HCT116 (cell line): ENCODE data around the gene ZMAT3. TPM values are rescaled to one million over a fixed set of nuclear protein-coding genes. Genes with fewer than 3 reads are reported as not detected.

Experiments
- ATAC-seq: fragments of 200-7000 bp; cut with Tn5 transposase; 2 replicates; pipeline ENCODE4 v1.9.1; 2020; ENCODE audit warnings: mild to moderate bottlenecking, moderate library complexity
- BruUV-seq: library from RNA; stranded (reverse); fragments of 400-500 nt; replicated peaks from 2 replicates; lab custom pipeline; 2021; lab: Mats Ljungman, UMichigan
- CTCF ChIA-PET: fragments of 300-600 bp; sonication (Branson Sonifier 250); formaldehyde crosslinking; loops from one replicate; lab custom pipeline; 2021; ENCODE audit warnings: antibody characterized with exemption; lab: Charles Lee
- POLR2A ChIA-PET: fragments of 300-600, 350-600 bp; sonication (Branson Sonifier 250); formaldehyde crosslinking; loops from one replicate; lab custom pipeline; 2021; ENCODE audit warnings: antibody characterized with exemption; lab: Charles Lee
- RAD21 ChIA-PET, 2 experiments: fragments of 300-600 bp; sonication (Branson Sonifier 250); formaldehyde crosslinking; loops; one replicate each; lab custom pipeline; 2023; ENCODE audit warnings: low total read pairs in 2 of 2; ENCODE audit not compliant: uncharacterized antibody in 2 of 2, unreplicated experiment in 2 of 2, low non-redundant PET in 1 of 2; lab: Charles Lee
- DNase-seq: peaks from one replicate; pipeline ENCODE4 v3.0.0-alpha.2; 2010; ENCODE audit warnings: low read depth, low spot score
- H2AFZ ChIP-seq: fragments of 200-600 bp; shearing (Covaris generic), sonication (generic); 2 replicates; pipeline ENCODE4 v1.6.1; 2017; ENCODE audit warnings: low read depth, mixed run types, mixed read lengths, antibody characterized with exemption, low read length; ENCODE audit not compliant: poor library complexity, severe bottlenecking
- H3K27ac ChIP-seq: 2 replicates; pipeline ENCODE4 v1.5.1; 2012; ENCODE audit warnings: low read depth, low read length
- H3K27me3 ChIP-seq: fragments of 200-600 bp; sonication (generic); 2 replicates; pipeline ENCODE4 v1.6.1; 2016; ENCODE audit warnings: mixed run types, low read length, mixed read lengths; ENCODE audit not compliant: insufficient read depth
- H3K36me3 ChIP-seq, 2 experiments: fragments of 200-500 bp in 1 of 2; fragments of 200-600 bp in 1 of 2; sonication (Bioruptor generic) in 1 of 2; sonication (generic) in 1 of 2; 2 replicates each; pipeline versions ENCODE4 v1.5.1 to v1.6.1; 2014 to 2016; ENCODE audit warnings: low read length in 2 of 2, inconsistent platforms in 1 of 2, mixed read lengths in 1 of 2, mixed run types in 1 of 2; ENCODE audit not compliant: insufficient read depth in 2 of 2, control insufficient read depth in 1 of 2
- H3K4me1 ChIP-seq, 2 experiments: fragments of 200-600 bp in 1 of 2; sonication (generic) in 1 of 2; 2 replicates each; pipeline versions ENCODE4 v1.5.1 to v1.6.1; 2012 to 2017; ENCODE audit warnings: low read length in 2 of 2, inconsistent platforms in 1 of 2, mild to moderate bottlenecking in 1 of 2, mixed read lengths in 1 of 2, mixed run types in 1 of 2, moderate library complexity in 1 of 2; ENCODE audit not compliant: insufficient read depth in 2 of 2, control insufficient read depth in 1 of 2
- H3K4me2 ChIP-seq: fragments of 200-600 bp; sonication (generic); 2 replicates; pipeline ENCODE4 v1.6.1; 2017; ENCODE audit warnings: mixed run types, low read length, mixed read lengths
- H3K4me3 ChIP-seq, 2 experiments: fragments of 200-600 bp in 1 of 2; sonication (generic) in 1 of 2; replicated peaks in 1 of 2; 2 replicates each; pipeline ENCODE4 v1.5.1; 2011 to 2016; ENCODE audit warnings: low read length in 2 of 2, control low read depth in 1 of 2, low read depth in 1 of 2, mild to moderate bottlenecking in 1 of 2, mixed read lengths in 1 of 2, mixed run types in 1 of 2
- H3K79me2 ChIP-seq: fragments of 200-600 bp; sonication (generic); 2 replicates; pipeline ENCODE4 v1.6.1; 2017; ENCODE audit warnings: mild to moderate bottlenecking, mixed run types, low read length, moderate library complexity, mixed read lengths; ENCODE audit not compliant: insufficient read depth
- H3K9ac ChIP-seq: fragments of 200-600 bp; sonication (generic); 2 replicates; pipeline ENCODE4 v1.6.1; 2016; ENCODE audit warnings: low read length, mixed read lengths
- H3K9me2 ChIP-seq: fragments of 200-600 bp; sonication (generic), shearing (Covaris generic); 2 replicates; pipeline ENCODE4 v1.6.1; 2017; ENCODE audit warnings: mixed run types, mild to moderate bottlenecking, moderate library complexity; ENCODE audit not compliant: insufficient read depth
- H3K9me3 ChIP-seq, 2 experiments: fragments of 200-500 bp in 1 of 2; fragments of 200-600 bp in 1 of 2; sonication (Bioruptor generic) in 1 of 2; sonication (generic) in 1 of 2; 2 replicates each; pipeline ENCODE4 v1.6.1; 2014 to 2017; ENCODE audit warnings: low read length in 2 of 2, mixed read lengths in 2 of 2, inconsistent platforms in 1 of 2, low read depth in 1 of 2, mild to moderate bottlenecking in 1 of 2, mixed run types in 1 of 2, moderate library complexity in 1 of 2; ENCODE audit not compliant: control insufficient read depth in 1 of 2, insufficient read depth in 1 of 2
- H4K20me1 ChIP-seq: fragments of 200-600 bp; sonication (generic), shearing (Covaris generic); 2 replicates; pipeline ENCODE4 v1.6.1; 2017; ENCODE audit warnings: mixed run types, mild to moderate bottlenecking, moderate library complexity; ENCODE audit not compliant: insufficient read depth
- CBX3 ChIP-seq: IDR thresholded peaks from 2 replicates; pipeline ENCODE4 v1.6.1; 2012; ENCODE audit warnings: low read depth
- CEBPB ChIP-seq: IDR thresholded peaks from 2 replicates; pipeline ENCODE4 v1.6.1; 2012; ENCODE audit warnings: low read depth
- ELF1 ChIP-seq: IDR thresholded peaks from 2 replicates; pipeline ENCODE4 v1.6.1; 2012; ENCODE audit warnings: low read depth, borderline replicate concordance
- EZH2 ChIP-seq: fragments of 200-600 bp; sonication (generic); IDR thresholded peaks from 2 replicates; pipeline ENCODE4 v1.6.1; 2017; ENCODE audit warnings: antibody characterized with exemption, mixed run types
- EZH2phosphoT487 ChIP-seq: fragments of 200-600 bp; IDR thresholded peaks from 2 replicates; pipeline ENCODE4 v1.6.1; 2018; ENCODE audit warnings: antibody characterized with exemption, borderline replicate concordance
- FOSL1 ChIP-seq: IDR thresholded peaks from 2 replicates; pipeline ENCODE4 v1.6.1; 2012; ENCODE audit warnings: low read depth
- JUND ChIP-seq: IDR thresholded peaks from 2 replicates; pipeline ENCODE4 v1.6.1; 2012
- POLR2AphosphoS5 ChIP-seq: IDR thresholded peaks from 2 replicates; pipeline ENCODE4 v1.6.1; 2011; ENCODE audit warnings: mild to moderate bottlenecking, low read depth, low read length, moderate library complexity
- RAD21 ChIP-seq: IDR thresholded peaks from 2 replicates; pipeline ENCODE4 v1.6.1; 2012; ENCODE audit warnings: low read depth, mild to moderate bottlenecking
- SIN3A ChIP-seq: IDR thresholded peaks from 2 replicates; pipeline ENCODE4 v1.6.1; 2012; ENCODE audit warnings: low read depth
- SP1 ChIP-seq: IDR thresholded peaks from 2 replicates; pipeline ENCODE4 v1.6.1; 2012; ENCODE audit warnings: low read depth
- SRF ChIP-seq: IDR thresholded peaks from 2 replicates; pipeline ENCODE4 v1.6.1; 2012; ENCODE audit warnings: low read depth
- TCF7L2 ChIP-seq: IDR thresholded peaks from 2 replicates; pipeline ENCODE4 v1.7.0; 2011; ENCODE audit warnings: borderline replicate concordance, inconsistent platforms; ENCODE audit not compliant: insufficient read depth, insufficient read length; ENCODE audit errors: extremely low read depth
- YY1 ChIP-seq: IDR thresholded peaks from 2 replicates; pipeline ENCODE4 v1.6.1; 2011; ENCODE audit warnings: low read length, low read depth, moderate library complexity, mild to moderate bottlenecking; ENCODE audit not compliant: insufficient replicate concordance; ENCODE audit errors: extremely low read depth
- ZFX ChIP-seq: fragments of 450-650 bp; IDR thresholded peaks from 2 replicates; pipeline ENCODE4 v1.6.1; 2017
- ZNF274 ChIP-seq: fragments of 200-500 bp; sonication (Bioruptor generic); IDR thresholded peaks from 2 replicates; pipeline ENCODE4 v1.6.1; 2014; ENCODE audit warnings: mild to moderate bottlenecking, low read depth, low read length, inconsistent platforms
- intact Hi-C: fragments of 100-400 bp; cut with micrococcal nuclease; formaldehyde crosslinking; loops from 2 replicates; pipeline ENCODE4 v1.10.0; 2022
- total RNA-seq: library from RNA; stranded (reverse); gene quantifications from one replicate; pipeline ENCODE4 v1.2.1, GENCODE V29; 2021; ENCODE audit not compliant: unreplicated experiment
- TF ChIP-seq, protein P1 (sequence below): IDR thresholded peaks from 2 replicates; pipeline ENCODE4 v1.6.1; 2012; ENCODE audit warnings: low read depth
- TF ChIP-seq, protein P2 (sequence below): IDR thresholded peaks from 2 replicates; pipeline ENCODE4 v1.6.1; 2012
- TF ChIP-seq, protein P3 (sequence below): IDR thresholded peaks from 2 replicates; pipeline ENCODE4 v1.6.1; 2011; ENCODE audit warnings: mild to moderate bottlenecking, low read length, moderate library complexity; ENCODE audit not compliant: insufficient replicate concordance; ENCODE audit errors: extremely low read depth
- TF ChIP-seq, protein P4 (sequence below), 3 experiments: fragments of 200-600 bp in 1 of 3; sonication (generic) in 1 of 3; IDR thresholded peaks in 2 of 3; conservative IDR thresholded peaks in 1 of 3; 2 replicates each; pipeline ENCODE4 v1.5.1; 2012 to 2017; ENCODE audit warnings: low read depth in 2 of 3, low read length in 2 of 3, antibody characterized with exemption in 1 of 3, borderline replicate concordance in 1 of 3, control low read depth in 1 of 3, mild to moderate bottlenecking in 1 of 3, mixed read lengths in 1 of 3, mixed run types in 1 of 3, moderate library complexity in 1 of 3; ENCODE audit not compliant: insufficient read depth in 1 of 3

ZMAT3 gene
- total RNA-seq, 1 experiment from 2014 or later, result 12.1 TPM

DNA sequence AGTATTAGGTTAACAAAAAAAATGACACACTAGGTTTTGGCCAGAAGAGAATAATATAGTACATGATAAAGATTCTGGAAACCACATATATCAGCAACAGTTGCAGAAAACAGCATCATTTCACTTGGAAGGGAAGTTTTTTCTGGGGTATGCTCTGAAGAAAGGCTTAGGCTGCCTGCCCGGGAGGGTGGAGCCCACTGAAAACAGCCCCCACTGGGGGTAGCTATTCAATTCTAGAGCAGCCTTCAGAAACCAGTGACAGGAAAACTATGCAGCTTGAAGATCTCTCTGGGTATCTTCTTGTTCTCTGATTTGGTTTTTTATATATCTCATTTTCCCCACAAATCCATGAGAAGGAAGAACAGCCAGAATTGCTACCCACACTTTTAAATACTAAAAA, 43.2 kb downstream of the ZMAT3 start:
- H3K27ac ChIP-seq, result no peak overlapping the region
- no peaks in the 10 kb centered on the region for H3K79me2 ChIP-seq
- H3K27me3 ChIP-seq, result no peaks in the 10 kb centered on the region
- ChIA-PET POLR2A (no interaction called here), CTCF (no interaction called here), RAD21 (no interaction called here)
- H3K9ac ChIP-seq, result no peak overlapping the region
- H3K4me3 ChIP-seq, result no peak overlapping the region
- H3K9me2 ChIP-seq, result no peaks in the 10 kb centered on the region
- H3K4me2 ChIP-seq, result no peak overlapping the region
- H3K4me1 ChIP-seq, result no peaks in the 10 kb centered on the region
- no peak overlapping the region for H2AFZ ChIP-seq
- DNase-seq (no peak), ATAC-seq (no peak)
- intact Hi-C loops, result no loop called here
- BruUV-seq, result no TSS peak
- no peaks in the 10 kb centered on the region for H4K20me1 ChIP-seq
- H3K36me3 ChIP-seq, result no peaks in the 10 kb centered on the region
- TF ChIP-seq SRF (no peak), FOSL1 (no peak), ZNF274 (no peak), ZFX (no peak), RAD21 (no peak), CEBPB (no peak), EZH2phosphoT487 (no peak), EZH2 (no peak), JUND (no peak), SIN3A (no peak), ELF1 (no peak), SP1 (no peak), TCF7L2 (no peak), YY1 (no peak), CBX3 (no peak), POLR2AphosphoS5 (no peak)
- TF ChIP-seq, protein P1, sequence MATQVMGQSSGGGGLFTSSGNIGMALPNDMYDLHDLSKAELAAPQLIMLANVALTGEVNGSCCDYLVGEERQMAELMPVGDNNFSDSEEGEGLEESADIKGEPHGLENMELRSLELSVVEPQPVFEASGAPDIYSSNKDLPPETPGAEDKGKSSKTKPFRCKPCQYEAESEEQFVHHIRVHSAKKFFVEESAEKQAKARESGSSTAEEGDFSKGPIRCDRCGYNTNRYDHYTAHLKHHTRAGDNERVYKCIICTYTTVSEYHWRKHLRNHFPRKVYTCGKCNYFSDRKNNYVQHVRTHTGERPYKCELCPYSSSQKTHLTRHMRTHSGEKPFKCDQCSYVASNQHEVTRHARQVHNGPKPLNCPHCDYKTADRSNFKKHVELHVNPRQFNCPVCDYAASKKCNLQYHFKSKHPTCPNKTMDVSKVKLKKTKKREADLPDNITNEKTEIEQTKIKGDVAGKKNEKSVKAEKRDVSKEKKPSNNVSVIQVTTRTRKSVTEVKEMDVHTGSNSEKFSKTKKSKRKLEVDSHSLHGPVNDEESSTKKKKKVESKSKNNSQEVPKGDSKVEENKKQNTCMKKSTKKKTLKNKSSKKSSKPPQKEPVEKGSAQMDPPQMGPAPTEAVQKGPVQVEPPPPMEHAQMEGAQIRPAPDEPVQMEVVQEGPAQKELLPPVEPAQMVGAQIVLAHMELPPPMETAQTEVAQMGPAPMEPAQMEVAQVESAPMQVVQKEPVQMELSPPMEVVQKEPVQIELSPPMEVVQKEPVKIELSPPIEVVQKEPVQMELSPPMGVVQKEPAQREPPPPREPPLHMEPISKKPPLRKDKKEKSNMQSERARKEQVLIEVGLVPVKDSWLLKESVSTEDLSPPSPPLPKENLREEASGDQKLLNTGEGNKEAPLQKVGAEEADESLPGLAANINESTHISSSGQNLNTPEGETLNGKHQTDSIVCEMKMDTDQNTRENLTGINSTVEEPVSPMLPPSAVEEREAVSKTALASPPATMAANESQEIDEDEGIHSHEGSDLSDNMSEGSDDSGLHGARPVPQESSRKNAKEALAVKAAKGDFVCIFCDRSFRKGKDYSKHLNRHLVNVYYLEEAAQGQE, result no peak
- TF ChIP-seq, protein P2, sequence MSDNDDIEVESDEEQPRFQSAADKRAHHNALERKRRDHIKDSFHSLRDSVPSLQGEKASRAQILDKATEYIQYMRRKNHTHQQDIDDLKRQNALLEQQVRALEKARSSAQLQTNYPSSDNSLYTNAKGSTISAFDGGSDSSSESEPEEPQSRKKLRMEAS, result no peak
- TF ChIP-seq, protein P3, sequence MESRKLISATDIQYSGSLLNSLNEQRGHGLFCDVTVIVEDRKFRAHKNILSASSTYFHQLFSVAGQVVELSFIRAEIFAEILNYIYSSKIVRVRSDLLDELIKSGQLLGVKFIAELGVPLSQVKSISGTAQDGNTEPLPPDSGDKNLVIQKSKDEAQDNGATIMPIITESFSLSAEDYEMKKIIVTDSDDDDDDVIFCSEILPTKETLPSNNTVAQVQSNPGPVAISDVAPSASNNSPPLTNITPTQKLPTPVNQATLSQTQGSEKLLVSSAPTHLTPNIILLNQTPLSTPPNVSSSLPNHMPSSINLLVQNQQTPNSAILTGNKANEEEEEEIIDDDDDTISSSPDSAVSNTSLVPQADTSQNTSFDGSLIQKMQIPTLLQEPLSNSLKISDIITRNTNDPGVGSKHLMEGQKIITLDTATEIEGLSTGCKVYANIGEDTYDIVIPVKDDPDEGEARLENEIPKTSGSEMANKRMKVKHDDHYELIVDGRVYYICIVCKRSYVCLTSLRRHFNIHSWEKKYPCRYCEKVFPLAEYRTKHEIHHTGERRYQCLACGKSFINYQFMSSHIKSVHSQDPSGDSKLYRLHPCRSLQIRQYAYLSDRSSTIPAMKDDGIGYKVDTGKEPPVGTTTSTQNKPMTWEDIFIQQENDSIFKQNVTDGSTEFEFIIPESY, result no peak
- TF ChIP-seq, protein P4, sequence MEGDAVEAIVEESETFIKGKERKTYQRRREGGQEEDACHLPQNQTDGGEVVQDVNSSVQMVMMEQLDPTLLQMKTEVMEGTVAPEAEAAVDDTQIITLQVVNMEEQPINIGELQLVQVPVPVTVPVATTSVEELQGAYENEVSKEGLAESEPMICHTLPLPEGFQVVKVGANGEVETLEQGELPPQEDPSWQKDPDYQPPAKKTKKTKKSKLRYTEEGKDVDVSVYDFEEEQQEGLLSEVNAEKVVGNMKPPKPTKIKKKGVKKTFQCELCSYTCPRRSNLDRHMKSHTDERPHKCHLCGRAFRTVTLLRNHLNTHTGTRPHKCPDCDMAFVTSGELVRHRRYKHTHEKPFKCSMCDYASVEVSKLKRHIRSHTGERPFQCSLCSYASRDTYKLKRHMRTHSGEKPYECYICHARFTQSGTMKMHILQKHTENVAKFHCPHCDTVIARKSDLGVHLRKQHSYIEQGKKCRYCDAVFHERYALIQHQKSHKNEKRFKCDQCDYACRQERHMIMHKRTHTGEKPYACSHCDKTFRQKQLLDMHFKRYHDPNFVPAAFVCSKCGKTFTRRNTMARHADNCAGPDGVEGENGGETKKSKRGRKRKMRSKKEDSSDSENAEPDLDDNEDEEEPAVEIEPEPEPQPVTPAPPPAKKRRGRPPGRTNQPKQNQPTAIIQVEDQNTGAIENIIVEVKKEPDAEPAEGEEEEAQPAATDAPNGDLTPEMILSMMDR (IDR thresholded peaks at IDR 0.05 in 2 of 3, conservative IDR thresholded peaks at IDR 0.05 in 1 of 3; ENCODE audit: borderline replicate concordance in 1 of 3, insufficient read depth in 1 of 3, low read depth in 2 of 3, low read length in 2 of 3), result no peak
- H3K9me3 ChIP-seq, result no peaks in the 10 kb centered on the region
